Measurements from ENCODE around the gene NDUFAF8.
A peak's percentile ranks its signal among the peaks of the same experiment; 100 is the strongest.
"Not testable (repeated sequence)": the region's sequence is repeated elsewhere in the genome, so short reads cannot be mapped to it uniquely, and the experiment has no call there.

Gene NDUFAF8

DNA sequence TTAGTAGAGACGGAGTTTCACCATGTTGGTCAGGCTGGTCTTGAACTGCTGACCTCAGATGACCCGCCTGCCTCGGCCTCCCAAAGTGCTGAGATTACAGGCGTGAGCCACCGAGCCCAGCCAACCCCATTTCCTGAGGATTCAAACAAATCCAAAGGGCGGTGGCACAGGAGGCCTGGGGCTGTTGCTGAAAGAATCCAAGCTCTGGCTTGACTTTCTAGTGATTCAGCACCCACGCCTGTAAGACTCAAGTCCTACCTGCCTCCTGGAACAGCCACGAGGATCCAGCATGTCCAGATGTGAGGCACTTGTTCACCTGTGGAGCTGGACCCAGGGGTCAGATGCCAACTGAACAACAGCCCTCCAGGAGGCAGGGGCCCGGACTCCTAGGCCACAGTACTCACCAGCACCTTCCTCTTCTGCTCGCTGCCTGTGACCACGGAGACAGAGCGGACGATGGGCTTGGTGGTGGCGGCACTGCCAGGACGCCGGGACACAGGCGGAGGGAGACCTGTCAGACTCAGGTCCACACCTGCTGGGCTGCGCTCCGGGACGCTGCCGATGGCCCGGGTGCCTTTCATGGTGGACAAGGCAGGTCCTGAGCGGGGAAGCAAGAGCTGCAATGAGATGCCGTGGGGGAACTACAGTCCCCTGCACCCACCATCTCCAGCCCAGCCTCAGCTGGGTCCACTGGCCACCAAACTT, 19.5 kb upstream of the NDUFAF8 start:
- H3K9me3 ChIP-seq (ENCODE audit: low read length) = no peaks in the 10 kb centered on the region
- H3K36me3 ChIP-seq (ENCODE audit: insufficient read depth, low read length) = no peaks in the 10 kb centered on the region
- no peak overlapping the region for H3K4me3 ChIP-seq (ENCODE audit: low read depth in 1 of 2, low read length in 2 of 2)
- no peaks in the 10 kb centered on the region for H3K27me3 ChIP-seq (ENCODE audit: control insufficient read depth in 1 of 2, insufficient read depth in 2 of 2, low read length in 2 of 2)
- no peak overlapping the region for H3K27ac ChIP-seq (ENCODE audit: low read depth, low read length)
- H3K9ac ChIP-seq (ENCODE audit: low read length) = no peak overlapping the region
- H3K4me1 ChIP-seq (ENCODE audit: insufficient read depth, low read length) = peaks cover 14% of the 10 kb centered on the region

DNA sequence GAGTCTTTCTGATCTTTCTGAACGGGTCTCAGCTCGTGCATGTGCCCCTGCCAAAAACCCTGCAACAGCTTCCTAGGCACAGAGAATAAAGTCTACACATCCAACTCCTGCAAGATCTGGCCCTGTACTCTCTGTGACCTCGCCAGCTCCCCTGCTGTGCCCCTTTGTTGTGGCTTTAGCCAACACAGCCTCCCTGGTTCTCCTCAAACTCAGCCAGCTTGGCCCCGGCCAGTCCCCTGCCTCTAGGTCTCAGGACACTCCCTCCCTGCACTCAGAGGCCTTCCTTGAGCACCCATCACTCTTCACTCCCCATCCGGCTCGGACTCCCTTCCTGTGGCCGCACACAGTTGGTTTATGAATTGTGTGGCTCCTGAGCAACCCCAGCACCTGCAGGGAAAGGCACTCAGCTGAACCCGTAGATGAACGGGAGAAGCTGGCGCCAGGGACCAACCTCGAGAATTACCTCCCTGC, 17.7 kb upstream of the NDUFAF8 start:
- no peaks in the 10 kb centered on the region for H3K27me3 ChIP-seq (ENCODE audit: control insufficient read depth in 1 of 2, insufficient read depth in 2 of 2, low read length in 2 of 2)
- no peaks in the 10 kb centered on the region for H3K9me3 ChIP-seq (ENCODE audit: low read length)
- H3K4me3 ChIP-seq (ENCODE audit: low read depth in 1 of 2, low read length in 2 of 2) = no peak overlapping the region
- H3K9ac ChIP-seq (ENCODE audit: low read length) = no peak overlapping the region
- peaks cover 14% of the 10 kb centered on the region for H3K4me1 ChIP-seq (ENCODE audit: insufficient read depth, low read length)
- H3K27ac ChIP-seq (ENCODE audit: low read depth, low read length) = no peak overlapping the region
- no peaks in the 10 kb centered on the region for H3K36me3 ChIP-seq (ENCODE audit: insufficient read depth, low read length)

DNA sequence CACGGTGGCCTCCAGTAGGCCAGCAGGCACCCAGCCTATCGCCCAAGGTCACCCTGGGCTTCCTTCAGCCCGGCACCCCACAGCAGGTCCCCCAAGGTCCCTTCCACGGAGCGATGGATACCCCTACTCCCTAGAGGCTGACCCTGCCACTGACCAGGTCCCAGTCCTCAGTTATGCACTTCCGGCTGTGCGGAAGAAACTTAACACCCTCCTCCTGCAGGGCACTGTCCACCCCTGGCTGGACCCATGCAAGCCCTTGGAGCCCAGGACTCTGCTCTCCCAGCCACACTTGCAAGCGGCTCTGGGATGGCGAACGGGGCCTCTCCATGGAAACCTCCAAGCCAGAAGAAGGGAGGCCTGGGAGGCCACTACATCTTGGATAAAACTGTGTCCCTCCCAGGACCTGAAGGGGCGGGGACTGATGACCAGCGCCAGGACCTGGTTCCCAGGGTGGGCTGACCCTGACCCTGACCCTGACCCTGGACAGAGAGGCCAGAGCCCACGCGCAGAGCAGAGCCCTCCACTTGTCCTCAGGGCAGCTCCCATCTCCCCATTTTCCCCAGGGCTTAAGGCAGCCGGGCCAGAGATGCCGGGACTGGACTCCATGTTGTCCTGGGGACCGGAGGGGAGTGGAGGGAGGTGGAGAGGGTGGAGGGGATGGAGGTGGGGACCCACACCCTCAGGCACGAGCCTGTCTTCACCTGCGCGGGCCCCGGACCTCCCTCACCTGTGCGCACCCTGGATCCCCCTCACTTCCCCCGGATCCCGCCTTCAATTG, 17.1 kb upstream of the NDUFAF8 start:
- H3K9me3 ChIP-seq (ENCODE audit: low read length) = no peaks in the 10 kb centered on the region
- peak overlapping the region; percentile 65 to 89 for H3K4me3 ChIP-seq (ENCODE audit: low read depth in 1 of 2, low read length in 2 of 2)
- peak overlapping the region; percentile 44 for H3K27ac ChIP-seq (ENCODE audit: low read depth, low read length)

DNA sequence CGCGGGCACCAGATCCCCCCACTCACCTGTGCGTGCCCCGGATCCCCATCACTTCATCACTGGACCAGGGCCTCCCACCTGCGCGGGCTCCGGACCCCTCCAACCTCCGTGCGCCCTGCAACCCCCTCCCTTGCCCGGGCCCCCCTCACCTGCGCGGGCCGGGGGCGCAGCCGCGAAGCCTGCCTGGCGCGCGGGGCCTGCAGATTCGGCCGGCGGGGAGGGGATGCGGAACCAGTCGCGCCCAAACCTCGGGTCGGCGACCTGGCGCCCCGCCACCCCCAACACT, 16.6 kb upstream of the NDUFAF8 start:
- no peaks in the 10 kb centered on the region for H3K36me3 ChIP-seq (ENCODE audit: insufficient read depth, low read length)
- H3K9ac ChIP-seq (ENCODE audit: low read length) = peak overlapping the region; percentile 61
- H3K9me3 ChIP-seq (ENCODE audit: low read length) = no peaks in the 10 kb centered on the region
- H3K27ac ChIP-seq (ENCODE audit: low read depth, low read length) = peak overlapping the region; percentile 44
- H3K27me3 ChIP-seq (ENCODE audit: control insufficient read depth in 1 of 2, insufficient read depth in 2 of 2, low read length in 2 of 2) = no peaks in the 10 kb centered on the region
- peaks cover 14% of the 10 kb centered on the region for H3K4me1 ChIP-seq (ENCODE audit: insufficient read depth, low read length)
- H3K4me3 ChIP-seq (ENCODE audit: low read depth in 1 of 2, low read length in 2 of 2) = peak overlapping the region; percentile 65 to 89

More for the DNA sequence above, 17.1 kb upstream of the NDUFAF8 start:
- peak overlapping the region; percentile 61 for H3K9ac ChIP-seq (ENCODE audit: low read length)
- no peaks in the 10 kb centered on the region for H3K27me3 ChIP-seq (ENCODE audit: control insufficient read depth in 1 of 2, insufficient read depth in 2 of 2, low read length in 2 of 2)
- H3K36me3 ChIP-seq (ENCODE audit: insufficient read depth, low read length) = no peaks in the 10 kb centered on the region
- H3K4me1 ChIP-seq (ENCODE audit: insufficient read depth, low read length) = peaks cover 14% of the 10 kb centered on the region

DNA sequence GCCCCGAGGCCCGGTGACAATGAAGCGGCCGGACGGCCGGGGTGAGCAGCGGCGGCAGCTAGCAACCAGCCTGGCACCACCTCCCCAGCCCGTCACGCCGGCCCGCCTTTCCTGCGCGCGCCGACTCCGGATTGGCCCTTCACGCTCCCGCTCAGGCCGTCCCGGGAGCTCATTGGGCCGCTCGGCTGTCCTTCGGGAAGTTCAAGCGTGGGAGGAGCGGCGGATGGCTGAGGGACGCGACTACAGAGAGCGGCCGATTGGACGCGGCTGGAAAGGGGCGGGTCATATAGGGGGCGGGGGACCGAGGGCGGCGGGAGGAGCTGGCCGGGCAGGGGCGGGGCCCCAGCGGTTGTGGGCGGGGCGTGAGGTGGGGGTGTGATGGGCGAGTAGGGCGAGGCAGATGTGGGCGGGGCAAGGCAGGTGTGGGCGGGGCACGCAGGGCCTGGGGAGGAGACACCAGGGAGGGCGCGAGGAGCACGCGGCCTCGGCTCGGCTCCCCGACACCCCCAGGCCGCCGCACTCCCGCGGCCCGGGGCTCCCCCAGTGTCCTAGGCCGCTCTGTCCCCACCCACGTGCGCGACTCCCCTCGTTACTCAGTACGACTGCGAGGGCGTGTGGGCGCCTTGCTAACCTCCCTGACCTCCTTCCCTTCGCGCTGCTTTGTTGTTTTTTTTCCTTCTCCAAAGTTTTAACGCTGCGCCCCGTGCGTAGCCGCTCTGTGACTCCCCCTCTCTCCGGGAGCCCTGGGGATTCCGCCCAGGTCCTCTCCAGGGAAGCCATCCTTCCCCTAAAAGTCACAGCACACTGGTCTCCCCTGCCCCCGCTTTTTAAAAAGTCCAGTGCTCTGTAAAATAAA, 16.0 kb upstream of the NDUFAF8 start, which contains the start of gene CEP131:
TSS of gene CEP131 (minus strand) at position 60 of the 856 bp plus-strand sequence. CDS start 2,909 bp downstream, outside the sequence.
- no peaks in the 10 kb centered on the region for H3K27me3 ChIP-seq (ENCODE audit: control insufficient read depth in 1 of 2, insufficient read depth in 2 of 2, low read length in 2 of 2)
- H3K4me3 ChIP-seq (ENCODE audit: low read depth in 1 of 2, low read length in 2 of 2) = peak within 1 kb of the TSS; percentile 65 to 89
- H3K4me1 ChIP-seq (ENCODE audit: insufficient read depth, low read length) = peaks cover 14% of the 10 kb centered on the region
- no peaks in the 10 kb centered on the region for H3K36me3 ChIP-seq (ENCODE audit: insufficient read depth, low read length)
- peak within 1 kb of the TSS; percentile 61 for H3K27ac ChIP-seq (ENCODE audit: low read depth, low read length)
- no peaks in the 10 kb centered on the region for H3K9me3 ChIP-seq (ENCODE audit: low read length)
- peak within 1 kb of the TSS; percentile 61 for H3K9ac ChIP-seq (ENCODE audit: low read length)

DNA sequence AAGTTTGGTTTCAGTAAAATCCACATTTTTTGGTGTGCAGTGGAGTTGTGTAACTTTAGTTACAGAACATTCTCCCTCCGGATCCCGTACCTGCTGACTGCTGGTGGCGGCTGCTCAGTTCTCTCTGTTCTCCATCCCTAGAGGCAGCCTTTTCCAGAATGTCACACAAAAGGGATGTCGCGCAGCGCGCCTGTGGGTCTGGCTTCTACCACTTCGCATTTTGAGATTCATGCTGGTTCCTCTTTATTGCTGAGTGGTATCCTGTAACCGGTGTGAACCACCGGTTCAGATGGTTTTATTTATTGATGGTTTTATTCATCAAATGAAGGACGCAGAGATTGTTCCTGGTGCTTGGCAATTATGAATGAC, 15.4 kb upstream of the NDUFAF8 start:
- H3K9ac ChIP-seq (ENCODE audit: low read length) = peak overlapping the region; percentile 21
- peaks cover 14% of the 10 kb centered on the region for H3K4me1 ChIP-seq (ENCODE audit: insufficient read depth, low read length)
- H3K36me3 ChIP-seq (ENCODE audit: insufficient read depth, low read length) = no peaks in the 10 kb centered on the region
- H3K27me3 ChIP-seq (ENCODE audit: control insufficient read depth in 1 of 2, insufficient read depth in 2 of 2, low read length in 2 of 2) = no peaks in the 10 kb centered on the region
- H3K27ac ChIP-seq (ENCODE audit: low read depth, low read length) = peak overlapping the region; percentile 61
- H3K9me3 ChIP-seq (ENCODE audit: low read length) = no peaks in the 10 kb centered on the region
- peak overlapping the region; percentile 44 to 49 for H3K4me3 ChIP-seq (ENCODE audit: low read depth in 1 of 2, low read length in 2 of 2)

DNA sequence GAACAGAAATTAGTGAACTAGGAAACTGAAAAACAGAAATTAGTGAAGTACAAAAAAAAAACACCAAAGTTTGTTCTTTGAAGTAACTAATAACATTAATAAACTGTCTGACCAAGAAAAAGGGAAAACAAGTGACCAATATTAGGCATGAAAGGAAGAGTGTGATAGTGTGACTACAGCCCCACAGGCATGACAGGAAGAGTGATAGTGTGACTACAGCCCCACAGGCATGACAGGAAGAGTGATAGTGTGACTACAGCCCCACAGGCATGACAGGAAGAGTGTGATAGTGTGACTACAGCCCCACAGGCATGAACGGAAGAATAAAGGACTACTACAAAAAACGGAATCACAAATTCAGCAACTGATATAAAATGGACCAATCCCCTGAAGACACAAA, 11.5 kb upstream of the NDUFAF8 start:
- H3K36me3 ChIP-seq (ENCODE audit: insufficient read depth, low read length) = peaks cover 13% of the 10 kb centered on the region
- not testable (repeated sequence) for H3K27me3 ChIP-seq (ENCODE audit: control insufficient read depth in 1 of 2, insufficient read depth in 2 of 2, low read length in 2 of 2); H3K27ac ChIP-seq (ENCODE audit: low read depth, low read length); H3K9me3 ChIP-seq (ENCODE audit: low read length); H3K4me3 ChIP-seq (ENCODE audit: low read depth in 1 of 2, low read length in 2 of 2); H3K4me1 ChIP-seq (ENCODE audit: insufficient read depth, low read length); H3K9ac ChIP-seq (ENCODE audit: low read length)

DNA sequence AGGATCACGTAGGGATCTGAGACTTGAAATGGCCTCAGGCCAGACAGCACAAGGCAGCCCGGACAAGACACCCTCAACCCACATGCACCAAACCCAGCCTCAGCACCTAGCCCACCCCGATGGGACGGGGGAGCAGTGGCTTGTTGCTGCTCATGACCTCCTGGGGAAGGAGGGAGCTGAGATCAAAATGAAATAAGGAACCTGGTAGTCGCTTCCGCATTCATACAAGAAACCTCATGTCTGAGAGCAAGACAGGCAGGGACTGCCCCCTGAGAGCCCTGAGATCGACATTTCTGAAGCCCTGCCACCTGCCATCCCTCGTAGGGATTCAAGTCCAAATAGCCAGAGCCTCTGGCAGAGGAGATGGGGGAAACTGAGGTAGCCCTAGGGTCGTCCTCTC, 10.7 kb upstream of the NDUFAF8 start:
- H3K9ac ChIP-seq (ENCODE audit: low read length) = no peak overlapping the region
- no peak overlapping the region for H3K4me3 ChIP-seq (ENCODE audit: low read depth in 1 of 2, low read length in 2 of 2)
- H3K27me3 ChIP-seq (ENCODE audit: control insufficient read depth in 1 of 2, insufficient read depth in 2 of 2, low read length in 2 of 2) = no peaks in the 10 kb centered on the region
- peaks cover 13% of the 10 kb centered on the region for H3K36me3 ChIP-seq (ENCODE audit: insufficient read depth, low read length)
- H3K9me3 ChIP-seq (ENCODE audit: low read length) = no peaks in the 10 kb centered on the region
- H3K4me1 ChIP-seq (ENCODE audit: insufficient read depth, low read length) = no peaks in the 10 kb centered on the region
- no peak overlapping the region for H3K27ac ChIP-seq (ENCODE audit: low read depth, low read length)

DNA sequence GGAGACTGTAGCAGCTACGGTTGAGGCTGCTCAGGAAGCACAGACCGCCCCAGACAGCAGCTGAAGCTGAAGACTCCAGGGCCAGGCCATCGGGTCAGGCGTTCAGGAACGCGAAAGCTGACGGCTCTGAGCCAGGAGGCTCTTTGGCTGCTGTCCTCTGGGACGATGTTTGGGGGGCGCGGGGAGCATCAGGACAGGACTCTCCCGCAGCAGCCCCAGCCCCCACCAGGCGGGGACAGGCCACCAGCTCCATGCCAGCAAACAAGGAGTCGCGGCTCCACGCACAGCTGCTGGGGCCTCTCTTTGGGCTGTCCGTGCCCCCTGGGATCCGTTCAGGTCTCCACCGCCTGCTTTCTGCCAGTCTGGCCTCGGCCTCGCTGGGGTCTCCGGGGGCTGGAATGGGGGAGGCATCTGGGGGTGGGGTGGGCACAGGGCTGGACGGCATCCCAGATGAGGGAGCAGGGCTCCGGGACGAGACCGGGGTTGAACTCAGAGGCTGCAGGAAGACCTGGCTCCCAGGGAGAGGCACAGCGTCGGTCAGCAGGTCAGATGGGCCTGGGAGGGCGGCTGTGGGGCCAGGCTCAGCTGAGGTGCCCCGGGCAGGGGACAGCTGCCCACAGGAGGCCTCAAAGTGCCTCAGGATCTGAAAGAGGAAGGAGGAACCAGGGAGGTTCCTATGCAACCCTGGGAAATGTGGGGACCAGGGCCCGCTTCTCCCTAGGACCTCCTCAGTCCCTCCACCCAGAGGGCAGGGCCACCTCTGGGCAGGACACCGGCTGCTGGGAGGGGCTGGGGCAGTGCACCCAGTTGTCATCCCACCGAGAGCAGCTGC, 10.1 kb upstream of the NDUFAF8 start:
- Histone ChIP-seq H3K36me3 (ENCODE audit: insufficient read depth, low read length) (peaks cover 13% of the 10 kb centered on the region), H3K4me1 (ENCODE audit: insufficient read depth, low read length) (no peaks in the 10 kb centered on the region), H3K4me3 (ENCODE audit: low read depth in 1 of 2, low read length in 2 of 2) (no peak overlapping the region), H3K9me3 (ENCODE audit: low read length) (no peaks in the 10 kb centered on the region), H3K9ac (ENCODE audit: low read length) (no peak overlapping the region), H3K27ac (ENCODE audit: low read depth, low read length) (no peak overlapping the region), H3K27me3 (ENCODE audit: control insufficient read depth in 1 of 2, insufficient read depth in 2 of 2, low read length in 2 of 2) (no peaks in the 10 kb centered on the region)

DNA sequence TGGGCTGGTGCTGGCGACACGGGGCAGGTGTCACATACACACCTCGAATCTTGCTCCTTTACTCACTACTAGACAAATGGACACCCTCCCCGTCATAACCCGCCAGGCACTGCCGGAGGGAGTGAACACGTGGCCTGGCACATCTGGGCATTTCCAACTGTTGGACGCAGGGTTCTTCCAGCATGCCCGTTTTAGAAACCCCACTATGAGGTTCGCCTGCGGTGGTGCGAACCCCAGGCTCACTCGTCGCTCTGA, 9.5 kb upstream of the NDUFAF8 start:
- H3K4me3 ChIP-seq (ENCODE audit: low read depth in 1 of 2, low read length in 2 of 2) = no peak overlapping the region
- no peak overlapping the region for H3K27ac ChIP-seq (ENCODE audit: low read depth, low read length)
- H3K27me3 ChIP-seq (ENCODE audit: control insufficient read depth in 1 of 2, insufficient read depth in 2 of 2, low read length in 2 of 2) = no peaks in the 10 kb centered on the region
- no peaks in the 10 kb centered on the region for H3K9me3 ChIP-seq (ENCODE audit: low read length)
- H3K4me1 ChIP-seq (ENCODE audit: insufficient read depth, low read length) = no peaks in the 10 kb centered on the region
- H3K9ac ChIP-seq (ENCODE audit: low read length) = no peak overlapping the region
- H3K36me3 ChIP-seq (ENCODE audit: insufficient read depth, low read length) = peaks cover 13% of the 10 kb centered on the region

Data from muscle layer of colon (tissue), 2 donors.